LHCN-M2 (cell line): ENCODE results near the gene CSN1S1. TPM values are rescaled to one million over a fixed set of nuclear protein-coding genes. Genes with fewer than 3 reads are reported as not detected.
"Not testable (repeated sequence)": the region's sequence is repeated elsewhere in the genome, so short reads cannot be mapped to it uniquely, and the experiment has no call there.

Experiments used
- DNase-seq: peaks from one replicate; pipeline ENCODE4 v3.0.0-alpha.2; 2012; ENCODE audit warnings: low read depth
- polyA plus RNA-seq: library from polyadenylated mRNA; unstranded; fragments of >200 nt; gene quantifications from one replicate; pipeline ENCODE4 v1.2.1, GENCODE V29; 2012; ENCODE audit warnings: missing spikeins
- total RNA-seq: library from RNA; depleted of rRNA; stranded (reverse); fragments of >200 nt; gene quantifications from 2 replicates; pipeline ENCODE4 v1.2.3, GENCODE V29; 2014; rRNA removed

CSN1S1 gene
- total RNA-seq = not detected in 2 replicates
- not detected for polyA plus RNA-seq

- no peak for DNase-seq
Observed at GRCh38 chr4:69930768-69931167, at the start of gene CSN1S1. Gene CSN1S1, plus strand, starts transcription at chr4:69931068. Its CDS starts 1,488 bp downstream, at chr4:69932556.

GRCh38 chr4:69881173-69881773, 49.6 kb upstream of the CSN1S1 start:
- peak; percentile 39 for DNase-seq

GRCh38 chr4:69882150-69882549, 48.7 kb upstream of the CSN1S1 start:
- no peak for DNase-seq

DNA sequence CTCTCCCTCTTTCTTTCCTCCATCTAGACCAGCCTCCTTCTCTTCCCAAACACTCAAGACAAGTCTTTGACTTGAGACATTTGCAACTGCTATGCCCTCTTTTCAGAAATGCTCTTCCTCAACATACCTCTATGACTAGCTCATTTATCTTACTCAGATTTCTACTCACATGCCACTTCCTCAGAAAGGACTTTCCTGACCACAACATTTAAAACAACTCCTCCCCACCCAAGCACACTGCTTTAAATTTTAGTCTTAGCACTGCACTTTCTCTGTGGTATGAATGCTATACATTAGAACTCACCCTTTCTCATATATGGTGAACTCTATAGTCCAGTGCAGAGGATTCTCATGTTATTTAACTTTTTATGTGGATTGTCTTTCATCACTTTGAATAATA, 42.5 kb upstream of the CSN1S1 start:
- DNase-seq = no peak

DNA sequence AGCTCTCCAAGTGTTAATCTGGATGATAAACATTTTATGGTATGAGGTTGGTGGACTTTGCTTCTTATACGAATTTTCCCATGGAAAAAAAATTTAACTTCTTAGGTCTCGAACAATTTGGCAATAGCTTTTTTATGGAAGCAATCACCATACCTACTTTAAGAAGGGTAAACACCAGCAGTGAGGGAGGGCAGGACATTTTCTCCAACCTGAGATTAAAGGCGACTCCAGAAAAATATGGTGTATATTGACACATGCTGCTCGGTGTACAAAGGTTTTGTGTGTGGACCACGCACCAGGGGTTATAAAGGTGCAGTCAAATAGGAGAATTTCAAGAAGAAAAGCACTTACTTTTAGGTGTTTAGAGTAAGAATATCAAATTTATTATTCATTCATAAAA, 36.7 kb upstream of the CSN1S1 start:
- no peak for DNase-seq

DNA sequence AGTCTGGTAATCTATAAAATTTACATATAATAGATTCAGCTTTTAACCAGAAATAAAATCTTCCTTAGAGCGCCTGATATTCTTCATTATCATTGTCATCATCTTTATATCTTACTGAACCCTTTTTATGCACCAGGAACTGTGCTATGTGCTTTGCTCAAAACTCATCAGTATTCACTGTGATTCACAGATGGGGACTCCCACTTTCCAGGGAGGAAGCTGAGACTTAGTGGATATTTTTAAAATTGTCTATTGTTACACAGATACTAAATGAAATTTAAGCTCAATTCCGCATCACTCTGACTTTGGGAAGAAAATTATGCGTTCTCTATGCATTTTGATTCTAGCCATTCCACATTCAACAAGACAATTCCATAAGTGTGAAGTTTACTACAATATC, 36.1 kb upstream of the CSN1S1 start:
- no peak for DNase-seq

DNA sequence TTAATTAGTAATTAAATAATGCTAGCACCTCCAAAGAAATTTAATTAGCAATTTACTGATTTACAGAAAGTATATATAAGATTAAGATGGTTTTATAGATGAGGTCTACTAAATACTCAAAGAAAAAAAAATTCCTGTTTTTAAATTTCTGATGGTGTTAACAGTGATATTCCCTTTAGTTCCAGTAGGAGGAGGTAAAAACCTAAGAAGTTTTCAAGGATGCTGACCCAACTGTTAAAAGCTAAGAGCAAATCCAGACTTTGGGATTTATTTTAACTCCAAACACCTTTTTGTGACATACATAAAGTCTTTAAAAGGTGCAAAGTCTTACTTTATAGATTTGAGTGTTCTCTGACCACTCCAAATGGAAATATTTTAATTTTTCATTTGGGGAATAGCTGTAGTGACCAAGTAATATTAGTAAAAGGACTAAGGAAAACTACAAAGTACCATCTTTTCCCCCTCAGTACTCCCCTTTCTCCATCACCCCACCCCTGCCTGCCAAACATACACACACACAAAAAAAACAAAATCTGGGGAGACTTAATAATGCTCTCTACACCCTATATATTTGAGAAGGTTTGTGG, 34.2 kb upstream of the CSN1S1 start:
- peak; percentile 3 for DNase-seq

DNA sequence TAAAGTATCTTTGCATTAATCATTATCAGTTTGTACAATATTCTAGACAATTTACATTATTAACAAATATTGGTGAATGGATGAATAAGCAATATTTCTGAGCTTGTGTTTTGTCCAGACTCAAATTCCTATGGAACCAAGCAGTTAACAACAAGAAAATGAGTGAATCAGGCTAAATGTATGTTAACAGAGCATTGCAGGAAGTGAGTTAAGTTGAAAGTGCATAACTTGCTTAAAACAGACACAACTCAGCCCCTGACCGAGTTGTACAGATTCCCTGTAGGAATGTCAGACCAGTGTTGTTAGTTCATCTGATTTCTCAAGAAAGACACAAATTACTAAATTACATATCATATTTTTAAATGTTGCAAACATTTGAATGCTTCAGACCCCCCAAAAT, 23.7 kb upstream of the CSN1S1 start:
- DNase-seq = no peak

DNA sequence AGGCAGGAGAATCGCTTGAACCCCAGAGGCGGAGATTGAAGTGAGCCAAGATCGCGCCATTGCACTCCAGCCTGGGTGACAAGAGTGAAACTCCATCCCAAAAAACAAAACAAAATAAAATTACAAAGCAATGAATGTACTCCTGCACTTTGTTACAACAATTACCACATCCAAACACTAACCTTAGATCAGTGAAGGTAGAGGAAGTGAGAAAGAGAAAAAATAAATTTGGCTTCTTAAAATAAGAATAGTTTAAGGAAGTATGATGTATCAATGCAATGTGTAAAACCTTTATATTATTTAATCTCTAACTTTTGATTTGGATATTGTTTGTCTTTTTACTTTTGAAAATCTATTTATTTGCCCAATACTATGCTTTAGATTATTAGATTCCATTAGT, 21.7 kb upstream of the CSN1S1 start:
- no peak for DNase-seq

DNA sequence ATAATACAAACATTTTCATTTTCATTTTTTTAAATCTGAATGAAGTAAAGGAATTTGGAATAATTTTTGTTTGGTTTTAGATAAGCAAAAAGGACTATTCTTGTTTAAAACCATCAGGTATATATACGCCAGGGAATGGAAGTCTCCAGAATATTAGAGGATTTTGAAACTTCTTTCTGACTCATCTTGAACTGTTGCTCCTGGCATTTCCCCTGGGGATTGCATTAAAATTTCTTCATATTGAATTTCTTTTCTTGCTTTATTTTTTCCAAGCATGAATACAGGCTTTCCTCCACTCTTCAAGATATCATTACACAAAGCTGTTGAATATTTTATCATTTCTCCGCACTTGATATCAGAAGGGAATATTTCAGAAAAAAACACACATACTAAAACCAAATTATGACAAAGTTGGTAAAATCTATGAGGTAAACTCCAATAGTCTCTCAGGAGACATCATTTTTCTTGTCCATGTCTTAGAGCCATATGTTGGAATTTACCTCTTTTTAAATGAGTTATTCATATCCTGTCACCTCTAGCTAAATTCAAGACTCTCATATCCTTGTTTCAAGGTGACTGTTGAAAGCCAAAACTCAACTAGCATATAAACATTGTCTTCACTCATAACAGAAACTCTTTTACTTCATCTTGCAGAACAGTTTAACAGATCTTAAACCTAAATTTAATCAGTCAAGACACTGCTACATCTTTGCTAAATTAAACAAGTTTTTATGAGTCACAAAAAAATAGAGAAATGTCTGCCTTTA, 20.7 kb upstream of the CSN1S1 start:
- peak; percentile 53 for DNase-seq

- DNase-seq = no peak
Observed at GRCh38 chr4:69920874-69921273, 10.0 kb upstream of the CSN1S1 start.

DNA sequence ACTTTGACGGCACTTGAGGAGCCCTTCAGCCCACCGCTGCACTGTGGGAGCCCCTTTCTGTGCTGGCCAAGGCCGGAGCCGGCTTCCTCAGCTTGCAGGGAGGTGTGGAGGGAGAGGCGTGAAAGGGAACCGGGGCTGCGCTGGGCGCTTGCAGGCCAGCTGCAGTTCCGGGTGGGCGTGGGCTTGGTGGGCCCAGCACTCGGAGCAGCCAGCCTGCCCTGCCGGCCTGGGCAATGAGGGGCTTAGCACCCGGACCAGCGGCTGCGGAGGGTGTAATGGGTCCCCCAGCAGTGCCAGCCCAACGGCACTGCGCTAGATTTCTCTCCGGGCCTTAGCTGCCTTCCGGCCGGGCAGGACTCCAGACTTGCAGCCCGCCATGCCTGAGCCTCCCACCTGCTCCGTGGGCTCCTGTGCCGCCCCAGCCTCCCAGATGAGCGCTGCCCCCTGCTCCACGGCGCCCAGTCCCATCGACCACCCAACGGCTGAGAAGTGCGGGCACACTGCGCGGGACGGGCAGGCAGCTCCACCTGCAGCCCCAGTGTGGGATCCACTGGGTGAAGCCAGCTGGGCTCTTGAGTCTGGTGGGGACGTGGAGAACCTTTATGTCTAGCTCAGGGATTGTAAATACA, 7.0 kb upstream of the CSN1S1 start:
- DNase-seq = not testable (repeated sequence)

- no peak for DNase-seq
Observed at GRCh38 chr4:69934150-69934549, 3.3 kb downstream of the CSN1S1 start.

GRCh38 chr4:69936566-69936965, 5.7 kb downstream of the CSN1S1 start:
- no peak for DNase-seq

DNA sequence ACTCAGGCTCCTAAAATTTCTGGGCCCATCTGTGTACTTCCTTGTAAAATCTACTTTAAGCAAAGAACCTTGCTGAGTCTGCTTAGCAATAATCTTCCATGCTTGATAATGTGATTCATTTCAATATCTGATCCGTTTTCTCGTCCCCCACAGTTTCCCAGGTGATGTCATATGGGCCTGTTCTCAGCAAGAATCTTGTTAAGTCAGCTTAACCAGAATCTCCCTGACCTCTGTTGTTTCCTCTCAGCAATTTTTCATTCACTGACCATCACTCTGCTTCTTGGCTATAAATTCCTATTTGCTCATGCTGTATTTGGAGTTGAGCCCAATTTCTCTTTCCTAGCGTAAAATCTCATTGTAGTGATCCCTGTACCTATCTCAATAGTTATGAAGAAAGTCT, 20.7 kb downstream of the CSN1S1 start:
- no peak for DNase-seq

GRCh38 chr4:69957209-69957608, 26.3 kb downstream of the CSN1S1 start:
- no peak for DNase-seq

DNA sequence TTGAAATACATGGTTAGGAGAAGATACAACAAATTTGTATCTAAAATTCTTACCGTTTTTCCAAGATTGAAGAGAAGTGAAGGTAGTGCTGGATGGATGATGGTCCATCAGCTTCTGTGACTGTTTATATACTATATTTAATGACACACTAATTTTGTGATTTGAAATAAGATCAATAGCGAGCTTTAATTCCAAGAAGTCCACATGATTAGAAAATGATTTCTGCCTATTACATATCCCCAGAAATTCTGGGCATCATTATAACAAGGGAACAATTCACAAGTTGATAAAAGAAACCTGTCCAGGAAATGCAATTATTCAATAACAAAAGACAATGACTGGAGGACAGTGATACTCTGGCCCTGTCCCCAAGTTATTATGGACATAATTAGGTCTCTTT, 34.8 kb downstream of the CSN1S1 start, which contains the start of gene CSN2:
CSN2 (minus strand) TSS at position 101 of the 400 bp plus-strand sequence. CDS start 4,733 bp downstream, outside the sequence.
- no peak for DNase-seq

DNA sequence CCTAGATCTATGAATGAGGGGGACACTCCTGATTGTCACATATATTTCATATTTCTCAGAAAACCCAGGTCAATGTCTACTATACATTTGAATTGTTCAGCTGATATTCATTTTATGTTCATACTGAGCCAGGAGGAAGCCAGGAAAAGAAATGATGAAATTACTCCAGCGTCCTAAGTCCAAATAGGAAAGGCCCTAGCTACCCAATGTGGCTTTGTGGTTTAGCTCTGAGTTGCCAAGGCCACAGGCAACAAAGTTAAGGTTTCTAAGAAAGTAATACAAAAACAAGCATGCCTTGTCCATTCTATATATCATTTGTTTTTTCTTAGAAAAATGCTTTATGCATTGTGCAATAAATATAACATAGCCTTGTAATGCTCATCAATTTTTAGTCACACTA, 39.2 kb downstream of the CSN1S1 start:
- no peak for DNase-seq

DNA sequence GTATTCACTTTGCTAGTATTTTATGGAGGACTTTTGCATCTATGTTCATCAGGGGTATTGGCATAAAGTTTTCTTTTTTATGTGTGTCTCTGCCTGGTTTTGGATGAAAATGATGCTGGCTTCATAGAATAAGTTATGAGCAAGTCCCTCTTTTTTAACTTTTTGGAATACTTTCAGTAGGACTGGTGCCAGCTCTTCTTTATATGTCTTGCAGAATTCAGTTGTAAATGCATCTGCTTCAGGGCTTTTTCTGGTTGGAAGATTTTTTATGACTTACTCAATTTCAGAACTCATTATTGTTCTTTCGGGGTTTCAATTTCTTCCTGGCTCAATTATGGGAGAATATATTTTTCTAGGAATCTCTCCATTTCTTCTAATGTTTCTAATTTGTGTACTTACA, 43.8 kb downstream of the CSN1S1 start:
- DNase-seq = no peak

- no peak for DNase-seq
Observed at GRCh38 chr4:69977582-69977981, 46.7 kb downstream of the CSN1S1 start.

DNA sequence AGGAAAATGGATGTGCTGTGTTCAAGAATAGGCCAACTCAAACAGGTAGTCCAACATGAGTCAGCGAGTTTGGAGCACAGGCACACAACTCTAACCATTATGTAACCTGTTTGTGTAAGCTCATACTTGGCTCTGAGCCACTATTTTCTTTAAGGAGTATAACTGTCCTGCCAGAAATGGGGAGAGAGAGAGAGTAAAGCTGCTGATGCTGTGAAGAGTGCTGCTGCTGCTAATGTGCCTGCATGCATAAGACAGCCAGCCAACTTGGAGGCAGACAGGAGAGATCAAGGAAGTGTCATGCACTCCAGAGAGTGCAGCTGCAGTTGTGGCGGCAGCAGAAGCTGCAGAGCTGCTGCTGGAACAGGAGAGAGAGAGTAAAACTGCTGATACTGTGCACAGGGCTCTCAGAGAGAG, 53.2 kb downstream of the CSN1S1 start:
- no peak for DNase-seq

- DNase-seq = no peak
Observed at GRCh38 chr4:69986663-69987062, 55.8 kb downstream of the CSN1S1 start.
